Left ventricle myocardium superior (tissue), 1 donor: Measurements from ENCODE around the gene SLC4A2. TPM values are rescaled to one million over a fixed set of nuclear protein-coding genes. Genes with fewer than 3 reads are reported as not detected.
"Not testable (repeated sequence)": the region's sequence is repeated elsewhere in the genome, so short reads cannot be mapped to it uniquely, and the experiment has no call there.

Source experiments
- ATAC-seq: fragments of 200-7000 bp; cut with Tn5 transposase; one replicate; pipeline ENCODE4 v1.9.1; 2020; ENCODE audit warnings: mild to moderate bottlenecking, moderate library complexity
- DNase-seq: peaks from one replicate; pipeline ENCODE4 v3.0.0-alpha.2; 2020
- intact Hi-C: fragments of 100-400 bp; cut with micrococcal nuclease; formaldehyde crosslinking; loops from one replicate; pipeline ENCODE4 v1.11.0; 2022
- total RNA-seq: library from RNA; stranded (reverse); fragmentation: NEBNext Ultra II Directional; extraction: Animal tissue kit (Norgen Biotek cat#: 25700); gene quantifications from one replicate; pipeline ENCODE4 v1.2.1, GENCODE V29; 2021
- donor health status: DM: no; HTN: yes; CAD: no; lungs with severe emphysema.

SLC4A2 gene
- total RNA-seq, 1 donor from 2014 or later = 64.1 TPM

- intact Hi-C loops = no loop called here
- no peak for ATAC-seq
- DNase-seq = no peak
These were observed 40.3 kb upstream of the SLC4A2 start for GRCh38 chr7:151019130-151019447.

DNA sequence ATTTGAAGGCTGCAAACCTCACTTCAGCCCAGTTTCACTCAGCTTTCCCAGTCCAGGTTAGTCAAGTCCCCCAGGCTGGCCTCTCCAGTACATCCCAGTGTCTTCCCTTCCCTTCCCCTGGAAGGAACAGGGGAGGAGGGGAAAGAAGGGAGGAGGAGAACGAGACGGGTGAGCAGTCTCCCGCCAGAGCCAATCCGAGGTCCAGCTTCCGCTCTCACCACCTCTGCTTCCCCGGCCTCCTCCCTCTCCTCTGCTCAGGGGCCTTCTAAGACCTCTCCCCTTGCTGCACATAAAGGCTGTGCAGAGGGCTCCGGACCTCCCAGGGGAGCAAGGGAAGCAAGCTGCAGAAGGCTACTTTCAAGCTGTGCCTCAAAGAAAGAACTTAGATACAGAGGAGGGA lies 39.2 kb upstream of the SLC4A2 start:
- intact Hi-C loops = no loop called here
- DNase-seq = no peak
- ATAC-seq = no peak

DNA sequence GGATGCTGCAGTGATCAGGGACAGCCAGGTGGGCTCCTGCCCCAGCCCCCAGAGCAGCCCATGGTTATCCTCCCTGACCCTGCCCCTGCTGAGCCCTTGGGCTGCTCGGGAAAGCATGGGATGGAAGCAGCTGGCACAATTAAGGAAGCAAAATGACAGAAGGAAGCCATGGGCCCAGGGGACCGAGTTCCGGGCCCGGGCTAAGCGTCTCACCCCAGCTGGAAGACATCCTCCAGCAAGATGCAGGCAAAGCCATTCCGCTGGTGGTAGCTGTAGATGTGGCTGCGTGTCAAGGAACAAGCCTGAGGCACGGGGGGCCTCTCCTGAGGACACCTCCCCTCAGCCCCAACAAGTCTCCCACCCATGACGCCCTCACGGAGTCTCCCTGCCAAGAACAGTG lies 36.2 kb upstream of the SLC4A2 start:
- ATAC-seq (no peak), DNase-seq (no peak)
- intact Hi-C loops = no loop called here

GRCh38 chr7:151024435-151025056 lies 34.8 kb upstream of the SLC4A2 start, which contains the start of gene ATG9B:
Gene ATG9B (minus strand): TSS chr7:151024494. CDS start chr7:151024423, 71 bp downstream.
- DNase-seq = no peak
- no peak for ATAC-seq
- intact Hi-C loops = no loop called here

GRCh38 chr7:151025924-151026671 lies 33.3 kb upstream of the SLC4A2 start:
- intact Hi-C loops = no loop called here
- DNase-seq (no peak), ATAC-seq (no peak)

- DNase-seq, ATAC-seq, intact Hi-C loops: not testable (repeated sequence)
These were observed 32.3 kb upstream of the SLC4A2 start for GRCh38 chr7:151026771-151027727.

GRCh38 chr7:151027728-151028130 lies 31.7 kb upstream of the SLC4A2 start:
- ATAC-seq, intact Hi-C loops, DNase-seq: not testable (repeated sequence)

- ATAC-seq (peak; percentile 95), DNase-seq (peak; percentile 97)
- intact Hi-C loops = no loop called here
These were observed 31.1 kb upstream of the SLC4A2 start, which contains the start of gene ABCB8 for GRCh38 chr7:151028131-151028947. Gene ABCB8 (plus strand): TSS chr7:151028450. CDS start chr7:151028516, 66 bp downstream.

DNA sequence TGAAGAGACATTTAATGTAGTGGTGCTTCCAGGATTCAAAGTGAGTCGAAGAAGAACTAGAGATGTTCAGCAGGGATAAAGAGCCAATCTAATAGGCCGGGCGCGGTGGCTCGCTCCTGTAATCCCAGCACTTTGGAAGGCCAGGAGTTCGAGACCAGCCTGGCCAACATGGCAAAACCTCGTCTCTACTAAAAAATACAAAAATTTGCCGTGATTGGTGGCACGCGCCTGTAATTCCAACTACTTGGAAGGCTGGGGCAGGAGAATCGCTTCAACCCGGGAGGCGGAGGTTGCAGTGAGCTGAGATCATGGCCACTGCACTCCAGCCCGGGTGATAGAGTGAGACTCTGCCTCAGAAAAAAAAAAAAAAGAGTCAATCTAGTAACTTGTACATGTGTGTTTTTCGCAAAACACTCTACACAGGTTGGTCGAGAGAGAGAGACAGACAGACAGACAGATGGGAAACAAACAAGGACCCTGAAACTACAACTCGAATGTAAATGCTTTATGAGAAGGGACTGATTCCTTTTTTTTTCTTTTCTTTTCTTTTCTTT lies 30.4 kb upstream of the SLC4A2 start:
- ATAC-seq = no peak
- intact Hi-C loops = no loop called here
- no peak for DNase-seq

- DNase-seq = no peak
- intact Hi-C loops = no loop called here
- no peak for ATAC-seq
These were observed 28.4 kb upstream of the SLC4A2 start for GRCh38 chr7:151031011-151031410.

DNA sequence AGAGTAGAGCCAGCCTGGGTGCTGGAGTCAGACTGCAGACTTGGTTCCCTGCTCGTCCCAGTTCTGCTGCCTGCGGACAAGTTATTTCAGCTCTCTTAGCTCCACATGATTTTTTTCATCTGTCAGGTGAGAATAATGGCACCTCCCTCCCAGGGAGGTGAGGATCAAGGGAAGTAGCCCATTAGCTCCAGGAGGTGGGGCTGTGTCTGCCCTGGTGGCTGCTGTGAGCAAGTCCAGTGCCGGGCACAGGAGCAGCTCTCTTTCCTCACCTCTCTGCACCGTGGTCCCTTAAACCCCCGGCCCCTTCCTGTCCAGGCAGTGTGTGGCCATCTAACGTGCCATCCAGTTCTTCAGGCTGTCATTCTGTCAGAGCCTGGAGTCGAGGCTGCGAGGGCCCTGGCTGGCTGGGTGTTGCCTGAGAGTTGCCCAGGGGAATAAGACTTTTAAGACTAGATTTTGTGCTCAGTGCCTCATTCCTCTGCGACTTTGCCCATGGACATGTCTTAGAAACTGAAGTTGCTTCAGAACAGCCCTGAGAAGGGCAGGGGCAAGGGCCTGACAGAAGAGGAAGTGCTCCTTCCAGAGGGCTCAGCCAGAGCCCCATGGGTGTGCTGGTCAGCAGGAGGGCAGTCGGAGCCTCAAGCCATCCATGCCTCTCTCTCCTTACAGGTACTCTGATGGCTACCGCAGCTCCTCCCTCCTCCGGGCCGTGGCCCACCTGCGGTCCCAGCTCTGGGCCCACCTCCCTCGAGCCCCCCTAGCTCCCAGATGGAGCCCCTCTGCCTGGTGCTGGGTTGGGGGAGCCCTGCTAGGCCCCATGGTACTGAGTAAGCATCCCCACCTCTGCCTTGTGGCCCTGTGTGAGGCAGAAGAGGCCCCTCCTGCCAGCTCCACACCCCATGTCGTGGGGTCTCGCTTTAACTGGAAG lies 26.2 kb upstream of the SLC4A2 start:
- DNase-seq (no peak), ATAC-seq (no peak)
- intact Hi-C loops = no loop called here

GRCh38 chr7:151033864-151034249 lies 25.5 kb upstream of the SLC4A2 start:
- ATAC-seq (no peak), DNase-seq (no peak)
- intact Hi-C loops = no loop called here

GRCh38 chr7:151034312-151035025 lies 24.9 kb upstream of the SLC4A2 start:
- DNase-seq = no peak
- intact Hi-C loops = no loop called here
- no peak for ATAC-seq

DNA sequence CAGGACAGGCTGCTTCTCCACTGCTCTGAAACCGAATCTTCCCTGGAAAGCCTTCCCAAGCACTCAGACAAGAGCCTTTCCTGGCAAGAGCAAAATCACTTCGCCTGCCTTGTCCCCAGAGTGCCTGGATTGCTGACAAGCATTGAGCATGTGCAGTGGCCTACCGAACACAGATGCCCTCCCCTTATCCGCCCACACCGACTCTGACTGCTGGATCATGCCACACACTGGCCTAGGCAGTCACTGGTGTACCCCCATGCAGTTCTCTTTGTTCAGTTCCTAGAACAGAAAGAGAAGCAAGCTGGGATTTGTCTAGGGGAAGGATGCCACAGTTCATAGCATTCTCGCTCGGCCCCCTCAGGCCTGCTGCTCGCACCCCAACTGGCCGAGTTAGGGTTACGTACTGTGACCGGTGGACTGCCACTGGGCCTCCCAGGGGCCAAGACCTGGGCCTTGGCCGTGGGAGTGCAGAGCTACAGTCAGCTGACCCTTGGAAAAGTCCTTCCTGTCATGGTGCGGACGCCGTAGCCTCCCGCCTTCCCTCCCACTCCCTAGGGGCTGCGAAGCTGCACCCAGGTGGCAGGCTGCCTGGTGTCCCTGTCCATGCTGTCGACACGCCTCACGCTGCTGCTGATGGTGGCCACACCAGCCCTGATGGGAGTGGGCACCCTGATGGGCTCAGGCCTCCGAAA lies 24.2 kb upstream of the SLC4A2 start:
- peak; percentile 51 for DNase-seq
- peak; percentile 76 for ATAC-seq
- intact Hi-C loops = no loop called here

- intact Hi-C loops = no loop called here
These were observed 23.5 kb upstream of the SLC4A2 start for GRCh38 chr7:151035902-151036301.

More at GRCh38 chr7:151035902-151036301, 23.5 kb upstream of the SLC4A2 start:
- ATAC-seq (no peak), DNase-seq (no peak)
